22Rv1 (cell line): ENCODE measurements around the gene DNAH1.

Experiments
- ZFX ChIP-seq: fragments of 450-650 bp; IDR thresholded peaks from 2 replicates; pipeline ENCODE4 v1.6.1; 2017; ENCODE audit warnings: antibody characterized with exemption, borderline replicate concordance
- TF ChIP-seq, protein P1 (sequence below): fragments of 450-650 bp; IDR thresholded peaks from 2 replicates; pipeline ENCODE4 v1.5.1; 2017; ENCODE audit warnings: mild to moderate bottlenecking

DNA sequence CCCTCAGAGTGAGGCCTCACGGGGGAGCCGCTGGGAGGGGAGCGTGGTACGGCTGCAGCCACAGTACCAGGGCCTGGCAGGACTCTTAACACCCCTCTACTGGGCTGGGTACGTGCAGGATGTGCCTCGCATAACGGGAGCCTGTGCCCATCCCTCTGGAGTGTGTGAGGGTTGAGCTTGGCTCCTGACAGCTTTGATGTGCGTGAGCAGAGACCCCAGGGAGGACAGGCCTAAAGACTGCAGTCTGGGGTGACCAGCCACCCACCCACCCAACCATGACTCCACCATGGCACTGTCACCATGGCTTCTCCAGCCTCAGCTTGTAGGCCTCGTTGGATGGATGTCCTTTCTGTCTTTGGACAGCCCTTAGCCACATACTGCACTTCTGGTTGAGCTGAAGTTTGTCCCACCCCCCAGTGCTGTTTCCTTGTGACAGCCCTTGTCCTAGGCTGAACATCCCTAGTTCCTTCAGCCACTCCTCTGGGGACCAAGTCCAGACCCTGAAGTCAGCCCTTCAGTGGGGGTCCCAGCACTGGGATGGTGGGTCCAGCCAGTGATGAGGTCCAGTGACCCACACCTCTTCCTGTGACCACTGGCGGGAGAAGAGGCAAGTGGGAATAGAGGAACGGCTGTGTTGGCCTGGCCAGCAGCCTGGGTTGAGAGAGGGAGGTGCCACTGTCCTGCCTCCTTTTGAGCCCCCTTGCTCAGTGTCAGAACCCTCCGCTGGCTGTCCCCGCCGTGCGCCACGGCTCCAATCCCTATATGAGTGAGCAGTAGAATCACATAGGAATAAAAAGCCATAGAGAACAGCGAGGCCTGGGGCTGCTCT lies 22.4 kb upstream of the DNAH1 start:
- TF ChIP-seq, protein P1, sequence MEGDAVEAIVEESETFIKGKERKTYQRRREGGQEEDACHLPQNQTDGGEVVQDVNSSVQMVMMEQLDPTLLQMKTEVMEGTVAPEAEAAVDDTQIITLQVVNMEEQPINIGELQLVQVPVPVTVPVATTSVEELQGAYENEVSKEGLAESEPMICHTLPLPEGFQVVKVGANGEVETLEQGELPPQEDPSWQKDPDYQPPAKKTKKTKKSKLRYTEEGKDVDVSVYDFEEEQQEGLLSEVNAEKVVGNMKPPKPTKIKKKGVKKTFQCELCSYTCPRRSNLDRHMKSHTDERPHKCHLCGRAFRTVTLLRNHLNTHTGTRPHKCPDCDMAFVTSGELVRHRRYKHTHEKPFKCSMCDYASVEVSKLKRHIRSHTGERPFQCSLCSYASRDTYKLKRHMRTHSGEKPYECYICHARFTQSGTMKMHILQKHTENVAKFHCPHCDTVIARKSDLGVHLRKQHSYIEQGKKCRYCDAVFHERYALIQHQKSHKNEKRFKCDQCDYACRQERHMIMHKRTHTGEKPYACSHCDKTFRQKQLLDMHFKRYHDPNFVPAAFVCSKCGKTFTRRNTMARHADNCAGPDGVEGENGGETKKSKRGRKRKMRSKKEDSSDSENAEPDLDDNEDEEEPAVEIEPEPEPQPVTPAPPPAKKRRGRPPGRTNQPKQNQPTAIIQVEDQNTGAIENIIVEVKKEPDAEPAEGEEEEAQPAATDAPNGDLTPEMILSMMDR, result no peak
- no peak for TF ChIP-seq ZFX
